NCI-H345 treated with DMSO at 0.1 percent for 48 hours (cell line): ENCODE data around the gene GAB2.
"Not testable (repeated sequence)": the region's sequence is repeated elsewhere in the genome, so short reads cannot be mapped to it uniquely, and the experiment has no call there.

Experiments
- DNase-seq: peaks from one replicate; lab custom pipeline; 2025; ENCODE audit not compliant: unreplicated experiment; lab: John Stamatoyannopoulos, UW

Gene GAB2

DNA sequence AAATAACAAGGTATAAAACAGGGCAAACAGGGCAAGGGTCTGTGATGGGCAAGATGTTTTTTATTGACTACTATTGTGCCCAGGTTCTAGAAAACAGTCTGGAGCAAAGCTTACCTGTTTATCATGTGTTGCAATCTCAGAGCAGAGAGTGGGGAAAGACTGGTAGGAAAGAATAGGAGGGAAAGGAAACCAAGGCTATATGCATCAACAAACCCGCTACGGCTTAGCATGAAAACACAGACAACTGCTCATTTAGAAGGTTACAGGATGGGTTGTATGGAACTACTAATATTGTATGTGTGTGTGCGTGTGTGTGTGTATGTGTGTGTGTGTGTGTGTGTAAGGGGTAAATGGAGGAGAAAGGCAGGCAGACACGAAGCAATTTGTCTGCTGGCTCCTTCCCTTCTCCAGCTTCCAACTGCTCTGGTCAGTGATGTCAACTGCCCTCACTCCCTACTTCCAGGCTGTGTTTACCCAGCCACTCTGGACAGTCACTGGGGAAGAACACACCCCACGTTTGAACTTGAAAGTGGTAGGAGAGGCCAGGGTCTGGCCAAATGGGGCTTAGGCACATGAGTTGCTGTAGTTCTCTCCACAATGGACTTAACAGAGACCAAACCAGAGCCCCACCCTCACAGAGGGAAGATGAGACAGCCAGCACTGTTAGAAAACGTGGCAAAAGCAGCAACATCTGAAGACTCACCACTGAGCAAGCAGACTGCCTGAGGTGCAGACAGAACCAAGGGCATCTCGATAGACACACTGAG is 47.0 kb downstream of the GAB2 start:
- no peak for DNase-seq

DNA sequence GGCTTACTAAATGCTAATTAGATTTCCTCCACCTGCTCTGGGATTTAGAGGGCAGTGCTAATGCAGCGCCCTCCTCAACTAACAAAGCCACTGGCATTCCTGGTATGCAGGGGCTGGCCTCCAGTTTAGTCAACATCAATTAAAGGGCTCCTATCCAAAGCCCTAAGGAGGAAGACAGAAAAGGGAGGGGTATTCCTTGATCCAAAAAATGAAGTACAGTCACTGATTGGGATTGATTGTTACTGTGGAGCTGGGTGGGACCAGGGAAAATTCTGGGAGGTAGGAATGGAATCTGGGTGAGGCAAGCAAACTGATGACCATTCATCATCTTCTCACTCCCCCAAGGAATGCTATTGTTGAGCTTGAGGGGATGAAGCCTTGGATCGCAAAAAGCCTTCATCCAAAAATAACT is 52.2 kb downstream of the GAB2 start:
- DNase-seq, result no peak

DNA sequence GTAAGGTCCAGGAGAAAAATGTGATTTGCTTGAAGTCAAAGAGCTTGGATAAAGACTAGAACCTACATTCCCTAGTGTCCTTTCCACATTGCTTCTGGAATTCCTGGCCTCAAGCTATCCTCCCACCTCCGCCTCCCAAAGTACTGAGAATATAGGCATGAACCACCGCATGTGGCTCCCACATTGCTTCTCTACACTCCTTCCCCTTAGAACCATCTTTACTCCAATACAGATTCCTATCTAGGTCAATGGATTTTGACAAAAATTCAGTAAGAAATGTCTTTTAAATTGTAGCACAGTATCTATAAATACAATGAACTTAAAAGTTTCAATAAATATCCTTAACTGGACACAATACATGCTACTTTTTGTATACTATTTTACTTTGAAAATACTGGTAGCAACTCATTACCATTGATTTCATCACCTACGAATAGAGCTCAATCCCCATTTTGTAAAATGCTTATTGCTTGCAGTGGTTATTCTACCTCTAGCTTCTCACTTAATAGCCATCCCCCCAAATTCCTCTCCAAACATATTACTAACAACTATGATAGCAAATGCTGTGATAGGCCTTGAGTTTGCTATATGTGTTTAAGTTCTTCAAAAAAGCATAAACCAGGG is 53.4 kb downstream of the GAB2 start:
- DNase-seq, result no peak

DNA sequence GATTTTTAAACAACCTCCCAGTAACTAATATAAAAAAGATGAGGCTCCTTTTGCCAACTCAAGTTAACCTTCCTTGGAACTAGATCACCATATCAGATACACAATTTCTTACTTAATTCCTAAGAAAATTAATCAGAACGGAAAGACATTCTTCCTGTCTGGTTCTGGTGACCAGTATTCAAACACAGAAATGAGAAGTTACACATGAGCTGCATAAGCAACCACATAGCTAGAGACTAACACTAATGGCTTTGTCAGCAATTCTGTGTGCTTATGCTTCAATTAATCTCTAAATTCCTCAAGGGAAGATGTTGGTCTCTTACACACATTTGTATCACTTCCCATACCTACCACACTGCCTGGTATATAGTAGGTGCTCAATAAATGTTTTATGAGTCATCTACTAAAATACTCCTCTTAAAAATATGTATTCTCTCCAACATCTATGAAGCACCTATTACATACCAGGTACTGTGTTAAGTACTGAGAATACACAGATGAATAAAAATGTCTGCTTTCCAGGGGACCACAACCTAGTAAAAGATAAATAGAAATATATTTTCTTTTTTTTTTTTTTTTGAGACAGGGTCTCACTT is 54.5 kb downstream of the GAB2 start:
- no peak for DNase-seq

DNA sequence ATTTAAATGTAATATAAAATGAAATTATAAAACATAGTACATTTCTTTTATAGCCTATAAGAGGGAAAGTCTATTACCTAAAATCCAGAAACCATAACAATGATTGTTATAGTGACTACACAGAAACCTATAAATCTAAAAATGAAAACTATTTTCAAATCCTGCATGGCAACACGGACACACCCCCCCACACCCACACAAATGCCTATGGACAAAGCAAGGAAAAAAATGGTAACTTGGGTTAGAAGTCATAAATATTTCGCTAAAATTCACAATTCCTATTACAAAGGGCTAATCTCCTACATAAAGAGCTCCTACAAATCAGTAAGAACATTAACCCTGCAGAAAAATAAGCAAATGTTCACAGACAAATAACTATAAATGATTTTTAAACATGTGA is 56.4 kb downstream of the GAB2 start:
- DNase-seq, result no peak

DNA sequence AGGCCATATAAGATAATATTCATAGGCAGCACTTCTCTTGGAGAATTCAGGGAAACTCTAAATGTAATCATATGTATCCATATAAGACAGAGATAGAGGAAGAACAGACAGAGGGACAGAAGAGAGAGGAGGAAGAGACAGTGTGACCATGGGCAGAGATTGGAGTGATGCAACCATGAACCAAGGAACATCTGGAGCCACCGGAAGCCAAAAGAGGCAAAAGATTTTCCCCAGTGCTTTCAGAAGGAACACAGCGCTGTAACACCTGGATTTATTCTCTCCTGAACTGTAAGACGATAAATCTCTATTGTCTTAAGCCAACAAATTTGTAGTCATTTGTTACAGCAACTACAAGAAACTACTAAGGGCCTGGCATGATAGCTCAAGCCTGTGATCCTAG is 57.7 kb downstream of the GAB2 start:
- DNase-seq, result no peak

DNA sequence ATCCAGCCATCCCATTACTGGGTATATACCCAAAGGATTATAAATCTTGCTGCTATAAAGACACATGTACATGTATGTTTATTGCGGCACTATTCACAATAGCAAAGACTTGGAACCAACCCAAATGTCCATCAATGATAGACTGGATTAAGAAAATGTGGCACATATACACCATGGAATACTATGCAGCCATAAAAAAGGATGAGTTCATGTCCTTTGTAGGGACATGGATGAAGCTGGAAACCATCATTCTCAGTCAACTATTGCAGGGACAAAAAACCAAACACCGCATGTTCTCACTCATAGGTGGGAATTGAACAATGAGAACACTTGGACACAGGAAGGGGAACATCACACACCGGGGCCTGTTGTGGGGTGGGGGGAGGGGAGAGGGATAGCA is 59.7 kb downstream of the GAB2 start:
- not testable (repeated sequence) for DNase-seq

DNA sequence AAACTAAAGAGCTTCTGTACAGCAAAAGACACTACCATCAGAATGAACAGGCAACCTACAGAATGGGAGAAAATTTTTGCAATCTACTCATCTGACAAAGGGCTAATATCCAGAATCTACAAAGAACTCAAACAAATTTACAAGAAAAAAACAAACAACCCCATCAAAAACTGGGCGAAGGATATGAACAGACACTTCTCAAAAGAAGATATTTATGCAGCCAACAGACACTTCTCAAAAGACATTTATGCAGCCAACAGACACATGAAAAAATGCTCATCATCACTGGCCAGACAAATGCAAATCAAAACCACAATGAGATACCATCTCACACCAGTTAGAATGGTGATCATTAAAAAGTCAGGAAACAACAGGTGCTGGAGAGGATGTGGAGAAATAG is 60.2 kb downstream of the GAB2 start:
- DNase-seq, result not testable (repeated sequence)

DNA sequence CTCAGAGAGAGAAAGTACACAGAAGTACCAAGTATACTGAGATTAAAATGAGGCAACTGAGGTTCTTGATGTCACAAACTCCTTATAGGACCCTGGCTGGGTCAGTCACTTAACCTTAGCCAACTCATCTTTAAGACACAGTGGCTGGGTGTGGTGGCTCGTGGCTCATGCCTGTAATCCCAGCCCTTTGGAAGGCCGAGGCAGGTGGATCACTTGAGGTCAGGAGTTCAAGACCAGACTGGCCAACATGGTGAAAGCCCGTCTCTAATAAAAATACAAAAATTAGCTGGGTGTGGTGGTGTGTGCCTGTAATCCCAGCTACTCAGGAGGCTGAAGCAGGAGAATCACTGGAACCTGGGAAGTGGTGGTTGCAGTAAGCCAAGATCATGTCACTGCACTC is 61.9 kb downstream of the GAB2 start:
- DNase-seq, result not testable (repeated sequence)

DNA sequence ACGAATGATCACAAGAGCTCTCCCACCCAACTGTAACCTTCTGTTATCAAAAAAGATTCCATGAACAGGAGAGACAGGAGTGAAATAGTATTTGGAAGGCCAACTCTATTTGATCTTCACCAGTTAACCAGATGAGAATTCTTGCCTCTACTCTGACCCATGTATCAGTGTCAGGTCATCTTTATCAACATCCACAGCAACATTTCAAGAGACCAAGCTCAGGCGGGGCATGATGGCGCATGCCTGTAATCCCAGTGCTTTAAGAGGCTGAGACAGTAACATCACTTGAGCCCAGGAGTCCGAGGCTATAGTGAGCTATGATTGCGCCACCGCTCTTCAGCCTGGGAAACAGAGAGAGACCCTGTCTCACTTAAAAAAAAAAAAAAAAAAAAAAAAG is 62.3 kb downstream of the GAB2 start:
- no peak for DNase-seq

DNA sequence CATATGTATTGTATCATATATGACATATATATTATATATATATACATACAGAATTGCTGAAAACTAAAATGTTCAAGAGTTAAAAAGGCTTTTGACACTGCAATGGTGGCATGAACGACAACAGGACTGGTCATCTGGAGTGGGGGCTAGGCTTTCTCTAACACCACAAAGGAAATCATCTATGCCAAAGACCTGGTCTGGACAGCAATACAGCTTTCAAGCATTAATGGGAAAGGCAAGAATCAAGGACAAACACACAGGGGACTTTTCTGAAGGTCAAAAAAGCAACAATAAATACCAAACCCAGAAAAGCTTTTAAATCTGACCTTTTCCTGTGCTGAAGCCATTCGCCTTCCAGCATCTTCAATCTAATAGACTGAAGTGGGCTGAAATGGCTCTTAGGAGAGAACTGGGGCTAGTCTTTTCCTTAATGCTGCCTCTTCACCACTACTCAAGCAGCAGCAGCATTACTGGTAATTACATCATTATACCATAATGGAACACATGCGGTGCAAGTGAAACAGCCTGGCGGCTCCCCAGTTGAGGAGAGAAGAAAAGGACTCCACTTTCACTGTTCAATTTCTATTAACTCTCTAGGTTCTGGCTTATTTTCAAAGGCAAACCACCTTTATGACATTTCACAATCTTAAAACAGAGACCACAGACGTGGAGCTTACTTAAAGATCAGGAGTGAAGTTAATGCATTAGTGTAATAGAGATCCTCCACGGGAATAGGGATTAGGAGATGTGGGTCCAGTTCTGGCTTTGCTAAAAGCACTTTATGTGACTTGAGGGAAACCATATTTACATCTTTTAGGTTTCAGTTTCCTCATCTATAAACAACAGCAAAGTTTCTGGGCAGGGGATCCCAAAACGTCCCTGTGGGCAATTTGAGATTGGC is 63.0 kb downstream of the GAB2 start:
- peak; percentile 35 for DNase-seq

DNA sequence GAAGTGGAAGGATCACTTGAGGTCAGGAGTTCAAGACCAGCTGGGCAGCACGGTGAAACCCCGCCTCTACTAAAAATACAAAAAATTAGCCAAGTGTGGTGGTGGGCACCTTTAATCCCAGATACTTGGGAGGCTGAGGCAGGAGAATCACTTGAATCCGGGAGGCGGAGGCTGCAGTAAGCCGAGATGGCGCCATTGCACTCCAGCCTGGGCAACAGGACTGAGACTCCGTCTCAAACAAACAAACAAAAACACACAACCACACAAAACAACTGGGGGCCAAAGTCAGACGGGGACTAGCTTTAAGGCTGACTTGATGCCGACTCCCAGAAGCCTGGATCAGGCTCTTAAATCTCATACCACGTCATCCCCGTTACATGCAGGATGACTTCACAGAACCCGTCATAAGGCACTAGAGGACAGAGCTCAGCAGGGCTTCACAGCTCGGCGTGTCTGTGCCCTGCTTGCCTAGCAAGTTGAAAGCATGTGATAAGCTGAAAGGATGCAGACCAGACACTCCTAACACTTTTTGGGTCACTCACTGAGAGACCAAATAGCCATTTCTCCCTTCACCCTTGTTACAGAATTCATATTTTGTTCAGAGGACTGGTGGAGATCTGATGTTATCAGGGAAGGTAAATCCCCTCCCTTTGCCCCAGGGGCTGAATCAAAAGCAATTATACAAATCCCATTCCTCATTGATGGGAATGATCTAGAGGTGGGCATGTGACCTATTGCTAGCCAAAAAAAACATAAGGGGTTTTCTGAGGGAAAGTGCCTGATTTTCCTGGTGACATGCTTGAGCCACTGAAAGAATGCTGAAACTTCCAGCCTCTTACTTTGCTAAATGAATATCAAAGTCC is 65.4 kb downstream of the GAB2 start:
- DNase-seq, result no peak

DNA sequence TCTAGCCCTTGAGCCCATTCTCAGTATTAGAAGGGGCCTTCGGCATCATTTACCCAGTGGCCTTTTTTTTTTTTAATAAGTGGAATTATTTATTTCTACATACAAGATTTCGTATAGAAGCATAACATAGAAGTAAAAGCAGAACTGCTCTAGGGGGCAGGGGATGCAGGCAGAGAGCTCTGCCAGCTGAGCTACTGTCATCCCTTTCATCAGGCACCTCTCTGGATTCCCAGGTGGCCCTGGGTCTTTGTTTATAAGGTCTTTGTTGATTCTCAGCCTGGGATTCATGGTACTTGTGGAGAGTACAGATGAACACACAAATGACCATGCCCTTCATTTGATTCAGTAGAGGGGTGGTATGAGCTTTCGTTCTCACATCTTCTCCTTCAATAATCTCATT is 66.4 kb downstream of the GAB2 start:
- peak; percentile 88 for DNase-seq

DNA sequence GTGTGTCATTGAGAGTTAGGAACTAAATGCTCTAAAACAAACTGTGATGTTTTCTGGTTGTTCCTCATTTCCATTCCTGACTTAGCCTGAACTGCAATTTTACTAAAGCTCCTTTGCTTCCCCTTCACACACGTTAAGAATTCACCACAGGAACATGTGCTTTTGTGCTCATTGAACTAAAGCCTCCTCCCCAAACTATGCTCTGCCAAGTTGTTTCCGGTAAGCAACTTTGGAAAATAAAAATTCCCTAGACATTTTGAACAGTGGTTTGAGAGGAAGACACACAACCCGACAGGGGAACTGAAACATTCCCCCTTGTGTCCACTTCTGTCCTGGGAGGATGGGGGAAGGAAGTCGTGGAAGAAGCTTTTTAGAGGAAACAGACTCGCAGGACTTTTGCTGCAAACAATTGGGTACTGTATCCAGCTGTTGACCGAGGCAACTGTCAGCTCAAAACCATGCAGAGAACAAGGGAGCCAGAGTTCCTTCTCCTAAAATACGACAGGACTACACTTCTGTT is 66.9 kb downstream of the GAB2 start:
- DNase-seq, result no peak

DNA sequence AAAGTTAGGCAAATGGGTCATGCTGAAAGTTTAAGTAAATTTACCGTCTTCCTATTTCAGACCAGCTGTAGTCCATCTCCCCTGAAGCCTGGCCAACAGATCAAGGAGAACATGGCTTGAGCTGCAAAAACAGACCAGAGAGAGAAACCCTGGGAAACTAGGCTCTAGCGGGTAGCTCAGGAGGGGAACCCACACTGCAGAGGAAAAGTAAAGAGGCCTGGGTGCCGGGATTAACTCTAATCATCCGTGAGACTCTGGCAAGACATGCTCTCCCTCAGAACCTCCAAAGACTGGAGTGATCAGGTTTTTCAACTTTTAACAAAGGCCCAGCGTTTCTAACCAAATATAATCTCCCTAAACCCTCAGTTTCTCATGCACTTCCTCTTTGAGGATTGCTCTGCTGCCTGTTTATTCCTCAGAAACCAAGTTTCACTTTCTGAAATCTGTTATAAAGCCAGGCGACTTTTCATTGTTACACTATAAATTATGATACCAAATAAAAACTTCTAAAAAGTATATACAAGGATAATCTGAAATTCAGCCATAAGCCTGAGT is 67.5 kb downstream of the GAB2 start:
- DNase-seq, result no peak

DNA sequence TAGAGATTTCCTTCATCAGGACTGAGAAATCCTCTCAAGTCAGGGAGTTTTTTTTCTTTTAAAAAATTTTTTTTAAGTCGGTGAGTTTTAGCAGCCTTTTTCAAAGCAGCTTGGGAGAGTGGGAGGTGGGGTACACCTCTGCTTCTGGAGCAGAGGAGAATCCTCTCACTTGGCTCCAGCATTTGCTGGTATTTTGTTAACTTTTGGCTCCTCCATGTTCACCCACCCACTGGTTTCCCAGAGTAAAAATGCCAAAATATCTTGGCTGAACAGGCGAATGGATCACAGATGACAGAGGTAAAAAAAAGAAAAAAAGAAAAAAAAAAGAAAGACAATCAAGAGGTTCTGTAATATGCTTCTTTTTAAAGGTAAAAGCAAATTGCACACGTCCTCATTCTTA is 68.0 kb downstream of the GAB2 start:
- DNase-seq, result no peak

DNA sequence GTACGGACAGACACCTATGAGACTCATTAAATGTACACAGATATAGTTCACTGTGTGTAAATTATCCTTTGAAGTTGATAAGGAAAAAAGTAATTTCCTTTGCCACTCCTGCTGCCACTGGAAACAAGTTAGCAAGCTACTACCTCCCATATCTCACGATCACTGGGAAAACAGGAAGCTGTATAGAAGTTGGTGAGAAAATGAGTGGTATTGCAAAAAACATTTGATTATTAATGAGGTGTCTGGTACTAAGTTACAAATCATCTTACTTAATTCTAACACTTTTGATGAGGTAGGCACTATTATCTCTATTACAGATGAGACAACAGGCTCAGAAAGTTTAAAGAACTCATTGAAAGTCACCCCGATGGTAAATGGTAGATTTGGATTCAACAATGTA is 68.5 kb downstream of the GAB2 start:
- DNase-seq, result no peak

DNA sequence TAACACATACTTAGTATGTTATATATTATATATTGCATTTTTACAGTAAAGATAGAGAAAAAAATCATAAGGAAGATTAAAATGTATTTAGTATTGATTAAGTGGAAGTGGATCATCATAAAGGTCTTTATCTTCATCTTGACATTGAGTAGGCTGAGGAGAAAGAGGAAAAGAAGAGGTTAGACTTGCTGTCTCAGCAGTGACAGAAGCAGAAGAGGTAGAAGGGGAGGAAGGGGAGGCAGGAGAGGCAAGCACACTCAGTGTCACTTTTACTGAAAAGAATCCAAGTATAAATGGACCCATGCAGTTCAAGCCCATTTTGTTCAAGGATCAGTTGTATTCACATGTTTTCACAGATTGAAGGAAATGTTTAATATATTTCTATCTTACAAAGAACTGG is 69.7 kb downstream of the GAB2 start:
- no peak for DNase-seq

DNA sequence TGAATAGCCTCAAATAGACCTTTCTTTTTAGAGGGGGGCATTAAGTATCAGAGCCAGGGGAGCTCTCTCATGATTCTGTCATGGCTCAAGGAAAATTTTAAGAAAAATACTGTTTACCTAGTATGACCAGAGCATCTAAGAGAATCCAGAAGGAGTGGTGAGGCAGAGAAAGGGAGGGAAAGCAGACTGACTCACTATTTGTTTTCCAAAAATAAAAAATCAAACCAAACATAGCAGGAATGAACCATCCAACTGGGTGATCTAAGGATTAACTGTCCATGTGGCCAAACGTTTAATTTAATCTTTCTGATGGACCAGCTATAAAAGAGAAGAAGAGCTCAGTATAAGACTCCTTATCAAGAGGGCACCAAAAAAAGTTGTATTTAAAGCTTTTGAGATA is 70.8 kb downstream of the GAB2 start:
- DNase-seq, result no peak

DNA sequence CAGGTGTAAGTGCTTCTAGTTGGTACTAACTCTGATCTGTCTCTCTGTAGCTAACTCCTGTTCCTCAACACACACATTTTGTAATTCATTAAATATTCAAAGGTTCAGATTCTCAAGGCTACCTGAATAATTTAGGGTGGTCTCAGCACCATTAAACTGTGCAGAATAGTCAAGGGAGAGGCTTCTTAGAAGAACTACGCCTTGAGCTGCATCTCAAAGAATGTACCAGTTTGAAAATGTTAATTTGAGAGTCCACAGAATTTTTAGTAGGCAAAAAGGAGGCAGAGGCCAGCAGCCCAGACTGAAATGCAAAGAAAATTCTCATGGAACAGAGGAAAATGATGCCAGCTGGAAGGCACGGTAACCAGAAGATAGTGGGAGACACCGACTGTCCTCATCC is 72.2 kb downstream of the GAB2 start:
- DNase-seq, result no peak
